Right lobe of liver (tissue), 4 donors: ENCODE measurements around the gene ULBP3.

Source experiments
- POLR2A ChIP-seq: fragments of 450-650 bp; IDR thresholded peaks from one replicate; pipeline ENCODE4 v1.6.1; 2017; ENCODE audit warnings: antibody characterized with exemption, mild to moderate bottlenecking
- TF ChIP-seq, protein P1 (sequence below), 4 donors: fragments of 200-600 bp in 3 of 4; fragments of 450-650 bp in 1 of 4; IDR thresholded peaks; one replicate each; pipeline versions ENCODE4 v1.5.1 to v1.8.0; 2016 to 2022; ENCODE audit warnings: antibody characterized with exemption in 4 of 4, mild to moderate bottlenecking in 2 of 4
- donor health status: DM: no; HTN: no; CAD: no.
- donor health status: DM: no; HTN: no; CAD: no.
- donor health status: DM: no; HTN: yes; CAD: no.

DNA sequence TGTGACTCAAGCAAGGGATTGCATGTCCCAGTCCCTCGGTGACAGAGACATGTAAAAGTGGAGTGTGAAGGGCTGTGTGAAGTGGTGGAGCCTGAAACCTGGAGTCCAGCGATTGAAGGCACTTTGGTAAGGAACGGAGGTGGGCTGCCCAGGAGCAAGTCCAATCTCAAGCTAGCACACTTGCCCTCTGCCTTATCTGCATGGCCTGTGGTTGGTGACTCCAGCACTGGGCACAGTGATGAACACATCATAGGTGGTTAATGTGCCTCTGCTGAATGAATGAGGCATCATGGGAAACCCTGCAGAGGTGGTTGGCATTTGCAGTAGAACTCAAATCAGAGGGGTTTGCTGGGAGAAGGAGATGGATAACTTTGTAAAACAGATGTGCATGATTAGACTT, 14.9 kb upstream of the ULBP3 start:
- TF ChIP-seq, protein P1, sequence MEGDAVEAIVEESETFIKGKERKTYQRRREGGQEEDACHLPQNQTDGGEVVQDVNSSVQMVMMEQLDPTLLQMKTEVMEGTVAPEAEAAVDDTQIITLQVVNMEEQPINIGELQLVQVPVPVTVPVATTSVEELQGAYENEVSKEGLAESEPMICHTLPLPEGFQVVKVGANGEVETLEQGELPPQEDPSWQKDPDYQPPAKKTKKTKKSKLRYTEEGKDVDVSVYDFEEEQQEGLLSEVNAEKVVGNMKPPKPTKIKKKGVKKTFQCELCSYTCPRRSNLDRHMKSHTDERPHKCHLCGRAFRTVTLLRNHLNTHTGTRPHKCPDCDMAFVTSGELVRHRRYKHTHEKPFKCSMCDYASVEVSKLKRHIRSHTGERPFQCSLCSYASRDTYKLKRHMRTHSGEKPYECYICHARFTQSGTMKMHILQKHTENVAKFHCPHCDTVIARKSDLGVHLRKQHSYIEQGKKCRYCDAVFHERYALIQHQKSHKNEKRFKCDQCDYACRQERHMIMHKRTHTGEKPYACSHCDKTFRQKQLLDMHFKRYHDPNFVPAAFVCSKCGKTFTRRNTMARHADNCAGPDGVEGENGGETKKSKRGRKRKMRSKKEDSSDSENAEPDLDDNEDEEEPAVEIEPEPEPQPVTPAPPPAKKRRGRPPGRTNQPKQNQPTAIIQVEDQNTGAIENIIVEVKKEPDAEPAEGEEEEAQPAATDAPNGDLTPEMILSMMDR (IDR thresholded peaks at IDR 0.05), result no peak
- TF ChIP-seq POLR2A, result no peak
